Measurements from ENCODE around the gene PRDM15.

PRDM15 gene

DNA sequence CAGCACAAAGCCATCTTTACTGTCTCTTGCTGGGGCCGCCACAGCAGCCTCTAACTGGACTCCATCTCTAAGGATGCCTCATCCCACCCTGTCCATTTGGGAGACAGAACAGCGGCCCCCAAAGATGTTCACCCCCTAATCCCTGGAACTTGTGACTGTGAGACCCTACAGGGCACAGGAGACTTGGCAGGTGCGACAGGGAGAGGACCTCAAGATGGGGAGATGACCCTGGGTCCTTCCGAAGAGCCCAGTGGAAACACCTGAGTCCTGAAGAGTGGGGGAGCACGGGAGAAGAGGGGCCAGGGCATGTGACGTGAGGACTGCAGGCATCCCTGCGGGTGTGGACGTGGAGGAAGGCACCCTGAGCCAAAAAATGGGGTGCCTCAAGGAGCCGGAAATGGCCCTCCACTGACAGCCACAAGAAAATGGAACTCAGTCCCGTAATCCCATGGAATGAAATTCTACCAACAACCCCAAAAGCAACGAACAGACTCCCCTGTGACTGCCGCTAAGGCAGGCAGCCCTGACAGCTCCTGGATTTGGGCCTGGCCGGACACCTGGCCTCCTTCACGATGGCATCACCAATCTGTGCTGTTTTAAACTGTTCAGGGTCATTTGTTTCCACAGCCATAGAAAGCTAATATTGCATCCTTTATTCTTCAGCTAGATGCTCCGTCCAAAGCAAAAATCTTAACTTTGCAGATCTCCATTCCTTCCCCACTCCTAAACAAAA, 40.7 kb upstream of the PRDM15 start:
- no peaks in the 10 kb centered on the region for H4K20me1 ChIP-seq (ENCODE audit: insufficient read depth, low read length, poor library complexity, severe bottlenecking)
- H2AFZ ChIP-seq (ENCODE audit: low read length): no peak overlapping the region
- no peak overlapping the region for H3K4me2 ChIP-seq (ENCODE audit: low read depth, low read length, poor library complexity, severe bottlenecking)
- no peak overlapping the region for H3K9ac ChIP-seq (ENCODE audit: low read depth, low read length, poor library complexity, severe bottlenecking)
- H3K4me1 ChIP-seq (ENCODE audit: insufficient read depth, low read length, poor library complexity, severe bottlenecking): peaks cover 52% of the 10 kb centered on the region
- TF ChIP-seq EZH2phosphoT487 (IDR thresholded peaks at IDR 0.05; ENCODE audit: borderline replicate concordance) (no peak), CTCF (conservative IDR thresholded peaks at IDR 0.05; ENCODE audit: low read length) (no peak)
- no peaks in the 10 kb centered on the region; the same call in 1 of the 2 replicates for H3K36me3 ChIP-seq (ENCODE audit: insufficient read depth, low read length)
- peaks cover 27% of the 10 kb centered on the region for H3K79me2 ChIP-seq (ENCODE audit: insufficient read depth, low read length)
- no peaks in the 10 kb centered on the region for H3K9me2 ChIP-seq (replicated peaks; ENCODE audit: low read depth, low read length)
- H3K27me3 ChIP-seq (ENCODE audit: insufficient read depth, low read length, poor library complexity, severe bottlenecking): no peaks in the 10 kb centered on the region
- H3K9me3 ChIP-seq (ENCODE audit: insufficient read depth, low read depth, low read length): no peaks in the 10 kb centered on the region
- no peak overlapping the region for H3K4me3 ChIP-seq (ENCODE audit: low read length, poor library complexity, severe bottlenecking)
- H3F3A ChIP-seq (ENCODE audit: low read depth): 0 out of 2 replicates have a peak, but pooled peaks cover 5% of the 10 kb centered on the region

DNA sequence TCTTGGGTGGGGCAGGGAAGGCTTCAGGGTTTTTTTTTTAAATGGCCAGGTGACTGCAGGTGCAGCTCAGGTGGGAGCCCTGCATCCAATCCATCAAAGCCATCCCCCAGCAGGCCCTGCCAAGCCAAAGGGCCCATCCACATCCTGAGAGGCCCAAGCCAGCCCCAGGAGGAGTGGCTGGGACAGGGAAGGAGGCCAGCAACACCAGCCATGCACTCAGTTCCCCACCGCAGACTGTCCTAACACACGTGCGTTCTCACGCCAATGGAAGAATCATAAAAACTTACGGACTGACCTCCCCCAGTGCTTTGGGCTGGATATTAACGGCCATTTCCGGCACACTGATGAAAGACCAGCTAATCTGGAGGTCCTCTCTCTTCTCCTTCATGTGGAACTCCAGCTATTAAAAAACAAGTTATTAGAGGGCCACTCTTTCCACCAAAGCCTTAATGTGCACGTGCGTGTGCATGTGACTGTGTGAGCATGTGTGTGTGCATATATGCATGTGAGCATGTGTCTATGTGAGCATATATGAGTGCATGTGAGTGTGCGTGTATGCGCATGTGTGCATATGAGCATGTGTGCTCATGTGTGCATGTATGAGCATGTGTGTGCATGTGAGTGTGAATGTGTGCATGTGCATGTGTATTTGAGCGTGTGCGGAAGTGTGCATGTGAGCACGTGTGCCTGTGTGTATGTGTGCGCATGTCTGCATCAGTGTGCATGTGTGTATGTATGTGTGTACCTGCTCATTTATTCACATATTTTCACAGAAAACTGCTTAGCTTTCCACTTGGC, 39.6 kb upstream of the PRDM15 start:
- no peak overlapping the region for H3K4me2 ChIP-seq (ENCODE audit: low read depth, low read length, poor library complexity, severe bottlenecking)
- TF ChIP-seq CTCF (conservative IDR thresholded peaks at IDR 0.05; ENCODE audit: low read length): no peak
- no peak for TF ChIP-seq EZH2phosphoT487 (IDR thresholded peaks at IDR 0.05; ENCODE audit: borderline replicate concordance)
- H3K9me2 ChIP-seq (replicated peaks; ENCODE audit: low read depth, low read length): no peaks in the 10 kb centered on the region
- H3K9ac ChIP-seq (ENCODE audit: low read depth, low read length, poor library complexity, severe bottlenecking): no peak overlapping the region
- H2AFZ ChIP-seq (ENCODE audit: low read length): no peak overlapping the region
- no peaks in the 10 kb centered on the region; the same call in 1 of the 2 replicates for H3K36me3 ChIP-seq (ENCODE audit: insufficient read depth, low read length)
- H3K9me3 ChIP-seq (ENCODE audit: insufficient read depth, low read depth, low read length): no peaks in the 10 kb centered on the region
- H3K27me3 ChIP-seq (ENCODE audit: insufficient read depth, low read length, poor library complexity, severe bottlenecking): no peaks in the 10 kb centered on the region
- H3K4me1 ChIP-seq (ENCODE audit: insufficient read depth, low read length, poor library complexity, severe bottlenecking): peaks cover 42% of the 10 kb centered on the region
- H3F3A ChIP-seq (ENCODE audit: low read depth): 0 out of 2 replicates have a peak, but pooled peaks cover 2% of the 10 kb centered on the region
- H3K79me2 ChIP-seq (ENCODE audit: insufficient read depth, low read length): peaks cover 17% of the 10 kb centered on the region; the same call in 1 of the 2 replicates
- H4K20me1 ChIP-seq (ENCODE audit: insufficient read depth, low read length, poor library complexity, severe bottlenecking): no peaks in the 10 kb centered on the region
- H3K4me3 ChIP-seq (ENCODE audit: low read length, poor library complexity, severe bottlenecking): no peak overlapping the region

DNA sequence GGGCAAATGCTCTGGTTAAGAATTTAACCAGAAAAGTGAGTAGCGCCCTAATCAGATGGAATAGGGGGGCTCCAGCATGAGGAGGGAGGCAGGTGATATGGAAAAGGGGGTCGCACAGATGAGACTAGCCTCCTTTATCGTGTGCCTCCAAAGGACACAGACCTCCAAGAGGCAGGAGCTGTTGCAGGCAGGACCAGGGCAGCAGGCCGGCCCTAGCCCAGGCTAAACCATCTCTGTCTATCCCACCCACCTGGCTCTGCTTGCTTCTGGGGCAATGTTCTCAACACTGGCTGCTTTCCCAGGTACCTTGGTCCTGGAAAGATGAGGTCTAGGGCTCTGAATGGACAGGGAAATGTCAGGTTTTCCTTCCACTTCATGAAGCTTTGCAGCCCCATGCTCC, 38.4 kb upstream of the PRDM15 start:
- H3K36me3 ChIP-seq (ENCODE audit: insufficient read depth, low read length): peaks cover 4% of the 10 kb centered on the region; the same call in 1 of the 2 replicates
- no peaks in the 10 kb centered on the region for H3K9me3 ChIP-seq (ENCODE audit: insufficient read depth, low read depth, low read length)
- no peak overlapping the region for H3K4me2 ChIP-seq (ENCODE audit: low read depth, low read length, poor library complexity, severe bottlenecking)
- H3K27me3 ChIP-seq (ENCODE audit: insufficient read depth, low read length, poor library complexity, severe bottlenecking): no peaks in the 10 kb centered on the region
- TF ChIP-seq CTCF (conservative IDR thresholded peaks at IDR 0.05; ENCODE audit: low read length) (no peak), EZH2phosphoT487 (IDR thresholded peaks at IDR 0.05; ENCODE audit: borderline replicate concordance) (no peak)
- no peaks in the 10 kb centered on the region for H4K20me1 ChIP-seq (ENCODE audit: insufficient read depth, low read length, poor library complexity, severe bottlenecking)
- H3K9me2 ChIP-seq (replicated peaks; ENCODE audit: low read depth, low read length): no peaks in the 10 kb centered on the region
- H3K4me3 ChIP-seq (ENCODE audit: low read length, poor library complexity, severe bottlenecking): no peak overlapping the region
- H3K4me1 ChIP-seq (ENCODE audit: insufficient read depth, low read length, poor library complexity, severe bottlenecking): peaks cover 30% of the 10 kb centered on the region
- no peaks in the 10 kb centered on the region for H3F3A ChIP-seq (ENCODE audit: low read depth)
- H3K9ac ChIP-seq (ENCODE audit: low read depth, low read length, poor library complexity, severe bottlenecking): no peak overlapping the region
- H2AFZ ChIP-seq (ENCODE audit: low read length): no peak overlapping the region
- H3K79me2 ChIP-seq (ENCODE audit: insufficient read depth, low read length): peaks cover 11% of the 10 kb centered on the region; the same call in 1 of the 2 replicates
